SU-DHL-6 (cell line): ENCODE measurements around the gene CXXC4.

Experiments used
- EZH2phosphoT487 ChIP-seq: fragments of 200-600 bp; sonication (generic), shearing (Covaris generic); conservative IDR thresholded peaks from 2 replicates; pipeline ENCODE4 v1.6.1; 2018; ENCODE audit warnings: mild to moderate bottlenecking, antibody characterized with exemption, low read length, moderate library complexity, mixed read lengths
- TF ChIP-seq, protein P1 (sequence below): fragments of 200-600 bp; sonication (generic); IDR thresholded peaks from one replicate; pipeline ENCODE4 v1.5.1; 2017; ENCODE audit warnings: antibody characterized with exemption, mild to moderate bottlenecking, low read length, moderate library complexity; ENCODE audit not compliant: insufficient read depth, poor library complexity, severe bottlenecking

DNA sequence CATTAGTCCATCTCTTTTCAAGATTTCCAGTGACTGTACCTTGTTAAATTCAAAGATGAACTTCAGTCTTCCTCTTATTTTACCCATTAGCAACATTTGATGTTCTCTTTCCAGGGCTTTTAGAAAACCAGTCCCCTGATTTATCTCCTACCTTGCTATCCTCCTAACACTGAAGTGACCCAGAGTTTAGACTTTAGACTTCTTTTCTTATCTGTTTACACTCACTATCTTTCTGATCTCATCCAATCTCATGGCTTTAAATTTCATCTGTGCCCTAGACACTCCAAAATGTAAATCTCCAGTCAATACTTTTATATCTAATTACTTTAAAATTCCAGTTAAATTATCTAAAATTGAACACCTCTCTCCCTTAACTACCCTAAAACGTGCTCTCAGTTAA, 13.5 kb upstream of the CXXC4 start:
- TF ChIP-seq, protein P1, sequence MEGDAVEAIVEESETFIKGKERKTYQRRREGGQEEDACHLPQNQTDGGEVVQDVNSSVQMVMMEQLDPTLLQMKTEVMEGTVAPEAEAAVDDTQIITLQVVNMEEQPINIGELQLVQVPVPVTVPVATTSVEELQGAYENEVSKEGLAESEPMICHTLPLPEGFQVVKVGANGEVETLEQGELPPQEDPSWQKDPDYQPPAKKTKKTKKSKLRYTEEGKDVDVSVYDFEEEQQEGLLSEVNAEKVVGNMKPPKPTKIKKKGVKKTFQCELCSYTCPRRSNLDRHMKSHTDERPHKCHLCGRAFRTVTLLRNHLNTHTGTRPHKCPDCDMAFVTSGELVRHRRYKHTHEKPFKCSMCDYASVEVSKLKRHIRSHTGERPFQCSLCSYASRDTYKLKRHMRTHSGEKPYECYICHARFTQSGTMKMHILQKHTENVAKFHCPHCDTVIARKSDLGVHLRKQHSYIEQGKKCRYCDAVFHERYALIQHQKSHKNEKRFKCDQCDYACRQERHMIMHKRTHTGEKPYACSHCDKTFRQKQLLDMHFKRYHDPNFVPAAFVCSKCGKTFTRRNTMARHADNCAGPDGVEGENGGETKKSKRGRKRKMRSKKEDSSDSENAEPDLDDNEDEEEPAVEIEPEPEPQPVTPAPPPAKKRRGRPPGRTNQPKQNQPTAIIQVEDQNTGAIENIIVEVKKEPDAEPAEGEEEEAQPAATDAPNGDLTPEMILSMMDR, result no peak
- no peak for TF ChIP-seq EZH2phosphoT487
